HL-60 (cell line): ENCODE results near the gene HNRNPC.

Experiments used
- CTCF ChIP-seq: IDR thresholded peaks from one replicate; pipeline ENCODE4 v1.5.1; 2011; ENCODE audit warnings: low read length, control low read depth, inconsistent platforms; ENCODE audit not compliant: insufficient read depth
- POLR2AphosphoS5 ChIP-seq: IDR thresholded peaks from 2 replicates; pipeline ENCODE4 v1.6.1; 2012; ENCODE audit warnings: low read depth
- REST ChIP-seq: IDR thresholded peaks from 2 replicates; pipeline ENCODE4 v1.6.1; 2012; ENCODE audit warnings: low read depth; ENCODE audit not compliant: insufficient replicate concordance

- TF ChIP-seq CTCF (no peak), REST (no peak), POLR2AphosphoS5 (no peak)
Measured at GRCh38 chr14:21213652-21214051, 55.6 kb downstream of the HNRNPC start.
